ENCODE measurements around the gene ABCA2.

DNA sequence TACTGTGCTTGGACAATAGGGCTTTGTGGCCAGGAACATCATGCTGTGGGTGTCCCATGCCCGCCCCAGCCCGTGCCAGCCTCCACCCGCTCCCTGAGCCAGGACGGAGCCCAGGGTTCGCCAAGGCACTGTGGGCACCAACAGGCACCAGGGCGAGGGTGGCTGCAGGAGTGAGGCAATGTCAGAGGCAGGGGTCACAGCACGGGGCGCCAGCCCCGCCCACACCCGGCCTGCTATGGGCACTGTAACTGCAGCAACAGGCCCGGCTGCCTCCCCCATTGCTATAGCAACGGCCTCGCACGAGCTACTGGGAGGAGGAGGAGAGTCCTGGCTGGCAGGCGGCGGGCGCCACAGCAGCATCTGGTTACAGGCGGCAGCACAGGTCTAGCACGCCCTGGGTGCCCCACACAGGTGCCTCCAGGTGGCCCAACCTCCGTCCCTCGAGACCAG is 2.5 kb downstream of the ABCA2 start:
- TF ChIP-seq, protein P1, sequence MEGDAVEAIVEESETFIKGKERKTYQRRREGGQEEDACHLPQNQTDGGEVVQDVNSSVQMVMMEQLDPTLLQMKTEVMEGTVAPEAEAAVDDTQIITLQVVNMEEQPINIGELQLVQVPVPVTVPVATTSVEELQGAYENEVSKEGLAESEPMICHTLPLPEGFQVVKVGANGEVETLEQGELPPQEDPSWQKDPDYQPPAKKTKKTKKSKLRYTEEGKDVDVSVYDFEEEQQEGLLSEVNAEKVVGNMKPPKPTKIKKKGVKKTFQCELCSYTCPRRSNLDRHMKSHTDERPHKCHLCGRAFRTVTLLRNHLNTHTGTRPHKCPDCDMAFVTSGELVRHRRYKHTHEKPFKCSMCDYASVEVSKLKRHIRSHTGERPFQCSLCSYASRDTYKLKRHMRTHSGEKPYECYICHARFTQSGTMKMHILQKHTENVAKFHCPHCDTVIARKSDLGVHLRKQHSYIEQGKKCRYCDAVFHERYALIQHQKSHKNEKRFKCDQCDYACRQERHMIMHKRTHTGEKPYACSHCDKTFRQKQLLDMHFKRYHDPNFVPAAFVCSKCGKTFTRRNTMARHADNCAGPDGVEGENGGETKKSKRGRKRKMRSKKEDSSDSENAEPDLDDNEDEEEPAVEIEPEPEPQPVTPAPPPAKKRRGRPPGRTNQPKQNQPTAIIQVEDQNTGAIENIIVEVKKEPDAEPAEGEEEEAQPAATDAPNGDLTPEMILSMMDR (conservative IDR thresholded peaks at IDR 0.05; ENCODE audit: low read length), result no peak
- TF ChIP-seq EZH2phosphoT487 (IDR thresholded peaks at IDR 0.05; ENCODE audit: borderline replicate concordance), result no peak
